ENCODE results near the gene FNDC7.

FNDC7 gene

GRCh38 chr1:108701176-108701849 is 11.4 kb upstream of the FNDC7 start:
- no peak for DNase-seq

- peak in 1 of 2 experiments; percentile 19 for DNase-seq
These were observed 10.6 kb upstream of the FNDC7 start for GRCh38 chr1:108702109-108702508.

- DNase-seq: peak; percentile 33 to 35
These were observed 8.8 kb upstream of the FNDC7 start for GRCh38 chr1:108703939-108704338.

GRCh38 chr1:108704496-108704895 is 8.2 kb upstream of the FNDC7 start:
- no peak for DNase-seq

GRCh38 chr1:108706643-108707042 is 6.1 kb upstream of the FNDC7 start:
- DNase-seq: no peak

- DNase-seq: peak; percentile 73 to 74
These were observed 3.7 kb upstream of the FNDC7 start for GRCh38 chr1:108708691-108709660.

- DNase-seq: no peak
These were observed 3.2 kb downstream of the FNDC7 start for GRCh38 chr1:108715932-108716331.

- DNase-seq: no peak
These were observed 3.9 kb downstream of the FNDC7 start for GRCh38 chr1:108716437-108717230.

- DNase-seq: no peak
These were observed 5.1 kb downstream of the FNDC7 start for GRCh38 chr1:108717774-108718316.

- DNase-seq: no peak
These were observed 6.4 kb downstream of the FNDC7 start for GRCh38 chr1:108718927-108719655.

- no peak for DNase-seq
These were observed 7.1 kb downstream of the FNDC7 start for GRCh38 chr1:108719656-108720435.

- DNase-seq: no peak
These were observed 9.6 kb downstream of the FNDC7 start for GRCh38 chr1:108722292-108722691.

GRCh38 chr1:108725906-108726305 is 13.2 kb downstream of the FNDC7 start:
- DNase-seq: no peak

- DNase-seq: no peak
These were observed 15.7 kb downstream of the FNDC7 start for GRCh38 chr1:108728327-108728923.

- DNase-seq: no peak
These were observed 16.8 kb downstream of the FNDC7 start for GRCh38 chr1:108729481-108729880.

GRCh38 chr1:108732398-108732797 is 19.7 kb downstream of the FNDC7 start:
- no peak for DNase-seq

GRCh38 chr1:108734171-108734865 is 21.6 kb downstream of the FNDC7 start:
- no peak for DNase-seq

- no peak for DNase-seq
These were observed 29.5 kb downstream of the FNDC7 start for GRCh38 chr1:108742253-108742652.

GRCh38 chr1:108745980-108746381 is 33.3 kb downstream of the FNDC7 start:
- no peak for DNase-seq

All from activated T-cell treated with anti-CD3 and anti-CD28 coated beads, Interleukin-2, amount 50 U/mL, for 48 hours (primary cell).